Muscle layer of colon (tissue), 2 donors: ENCODE data around the gene CDC42SE2.

Experiments
- H3K27ac ChIP-seq: one replicate; pipeline ENCODE4 v1.7.0; 2013; ENCODE audit warnings: low read depth, mild to moderate bottlenecking, low read length, moderate library complexity
- H3K27me3 ChIP-seq, 2 donors: one replicate each; pipeline ENCODE4 v1.7.0; 2013; ENCODE audit warnings: low read length in 2 of 2, mild to moderate bottlenecking in 2 of 2; ENCODE audit not compliant: insufficient read depth in 2 of 2, control insufficient read depth in 1 of 2
- H3K36me3 ChIP-seq: one replicate; pipeline ENCODE4 v1.7.0; 2013; ENCODE audit warnings: mild to moderate bottlenecking, low read length; ENCODE audit not compliant: insufficient read depth
- H3K4me1 ChIP-seq: one replicate; pipeline ENCODE4 v1.7.0; 2013; ENCODE audit warnings: mild to moderate bottlenecking, low read length; ENCODE audit not compliant: insufficient read depth
- H3K4me3 ChIP-seq, 2 donors: one replicate each; pipeline ENCODE4 v1.7.0; 2013; ENCODE audit warnings: low read length in 2 of 2, low read depth in 1 of 2, mild to moderate bottlenecking in 1 of 2, moderate library complexity in 1 of 2
- H3K9ac ChIP-seq: one replicate; pipeline ENCODE4 v1.7.0; 2013; ENCODE audit warnings: low read length
- H3K9me3 ChIP-seq: one replicate; pipeline ENCODE4 v1.7.0; 2013; ENCODE audit warnings: mild to moderate bottlenecking, low read length
- donor health status: abdominal sarcoma.
- donor health status: Adenocarcinoma of cecum.

CDC42SE2 gene

GRCh38 chr5:131357739-131358561 lies 94.1 kb downstream of the CDC42SE2 start:
- no peaks in the 10 kb centered on the region for H3K27me3 ChIP-seq
- peaks cover 8% of the 10 kb centered on the region for H3K4me1 ChIP-seq
- no peak overlapping the region for H3K9ac ChIP-seq
- peaks cover 7% of the 10 kb centered on the region for H3K36me3 ChIP-seq
- H3K4me3 ChIP-seq: no peak overlapping the region
- H3K27ac ChIP-seq: no peak overlapping the region
- no peaks in the 10 kb centered on the region for H3K9me3 ChIP-seq

- H3K4me3 ChIP-seq: no peak overlapping the region
- H3K27ac ChIP-seq: no peak overlapping the region
Observed at GRCh38 chr5:131361677-131362315, 97.9 kb downstream of the CDC42SE2 start.

DNA sequence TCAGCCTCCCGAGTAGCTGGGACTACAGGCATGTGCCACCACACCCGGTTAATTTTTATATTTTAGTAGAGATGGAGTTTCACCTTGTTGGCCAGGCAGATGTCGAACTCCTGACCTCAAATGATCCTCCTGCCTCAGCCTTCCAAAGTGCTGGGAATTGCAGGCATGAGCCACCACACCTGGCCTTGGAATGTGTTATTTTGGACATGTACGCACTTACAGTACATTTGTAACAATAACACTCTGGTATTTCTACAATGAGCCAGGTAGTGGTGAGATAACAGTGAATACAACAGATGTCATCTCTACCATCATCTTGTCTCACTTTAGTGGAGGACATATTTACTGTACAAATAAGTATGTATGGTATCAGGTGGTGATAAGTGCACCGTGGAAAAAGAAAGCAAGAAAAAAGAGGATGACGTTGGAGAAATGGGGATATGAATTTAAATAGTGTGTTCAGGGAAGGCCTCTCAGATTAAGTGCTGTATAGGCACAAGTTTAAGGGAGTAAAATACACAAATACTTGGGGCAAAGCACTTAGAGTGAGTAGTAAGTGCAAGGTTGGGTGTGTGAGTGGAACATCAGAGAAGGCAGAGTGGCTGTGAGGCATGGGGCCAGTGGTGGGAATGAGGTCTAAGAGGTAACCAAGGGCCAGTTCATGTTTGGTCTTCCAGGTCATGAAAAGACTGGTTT lies 100.1 kb downstream of the CDC42SE2 start:
- H3K27ac ChIP-seq: no peak overlapping the region
- H3K4me1 ChIP-seq: no peaks in the 10 kb centered on the region
- no peak overlapping the region for H3K4me3 ChIP-seq
- no peaks in the 10 kb centered on the region for H3K27me3 ChIP-seq
- no peaks in the 10 kb centered on the region for H3K9me3 ChIP-seq
- H3K9ac ChIP-seq: no peak overlapping the region
- H3K36me3 ChIP-seq: peaks cover 7% of the 10 kb centered on the region

More at GRCh38 chr5:131361677-131362315, 97.9 kb downstream of the CDC42SE2 start:
- no peak overlapping the region for H3K9ac ChIP-seq
- H3K4me1 ChIP-seq: no peaks in the 10 kb centered on the region
- H3K9me3 ChIP-seq: no peaks in the 10 kb centered on the region
- H3K36me3 ChIP-seq: peaks cover 7% of the 10 kb centered on the region
- H3K27me3 ChIP-seq: no peaks in the 10 kb centered on the region

GRCh38 chr5:131364507-131365050 lies 100.7 kb downstream of the CDC42SE2 start:
- Histone ChIP-seq H3K9ac (no peak overlapping the region), H3K27me3 (no peaks in the 10 kb centered on the region), H3K4me1 (no peaks in the 10 kb centered on the region), H3K27ac (no peak overlapping the region), H3K36me3 (peaks cover 2% of the 10 kb centered on the region), H3K9me3 (no peaks in the 10 kb centered on the region), H3K4me3 (no peak overlapping the region)

- H3K9ac ChIP-seq: no peak overlapping the region
- H3K36me3 ChIP-seq: no peaks in the 10 kb centered on the region
- no peaks in the 10 kb centered on the region for H3K27me3 ChIP-seq
- H3K9me3 ChIP-seq: no peaks in the 10 kb centered on the region
- no peak overlapping the region for H3K4me3 ChIP-seq
- H3K27ac ChIP-seq: no peak overlapping the region
- no peaks in the 10 kb centered on the region for H3K4me1 ChIP-seq
Observed at GRCh38 chr5:131366428-131366827, 102.6 kb downstream of the CDC42SE2 start.

GRCh38 chr5:131367219-131367860 lies 103.5 kb downstream of the CDC42SE2 start:
- Histone ChIP-seq H3K36me3 (no peaks in the 10 kb centered on the region), H3K4me1 (no peaks in the 10 kb centered on the region), H3K9me3 (no peaks in the 10 kb centered on the region), H3K27me3 (no peaks in the 10 kb centered on the region), H3K9ac (no peak overlapping the region), H3K27ac (no peak overlapping the region), H3K4me3 (no peak overlapping the region)

DNA sequence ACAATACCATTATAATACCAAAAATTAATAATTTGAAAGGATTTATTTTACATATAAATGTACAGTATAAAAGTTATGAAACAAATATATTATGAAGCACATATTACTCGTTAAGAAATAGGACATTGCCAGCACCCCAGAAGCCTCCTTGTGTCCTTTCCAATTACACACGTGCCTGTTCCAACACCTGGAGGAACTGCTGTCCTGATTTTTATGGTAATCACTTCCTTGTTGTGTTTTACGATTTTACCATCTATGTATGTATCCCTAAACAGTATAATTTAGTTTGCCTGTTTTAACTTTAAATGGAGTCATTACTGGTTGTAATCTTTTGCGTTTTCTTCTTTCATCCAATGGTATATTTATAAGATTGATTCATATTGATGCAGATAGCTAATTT lies 105.0 kb downstream of the CDC42SE2 start:
- Histone ChIP-seq H3K36me3 (no peaks in the 10 kb centered on the region), H3K9ac (no peak overlapping the region), H3K4me3 (no peak overlapping the region), H3K27ac (no peak overlapping the region), H3K27me3 (no peaks in the 10 kb centered on the region), H3K4me1 (no peaks in the 10 kb centered on the region), H3K9me3 (no peaks in the 10 kb centered on the region)

DNA sequence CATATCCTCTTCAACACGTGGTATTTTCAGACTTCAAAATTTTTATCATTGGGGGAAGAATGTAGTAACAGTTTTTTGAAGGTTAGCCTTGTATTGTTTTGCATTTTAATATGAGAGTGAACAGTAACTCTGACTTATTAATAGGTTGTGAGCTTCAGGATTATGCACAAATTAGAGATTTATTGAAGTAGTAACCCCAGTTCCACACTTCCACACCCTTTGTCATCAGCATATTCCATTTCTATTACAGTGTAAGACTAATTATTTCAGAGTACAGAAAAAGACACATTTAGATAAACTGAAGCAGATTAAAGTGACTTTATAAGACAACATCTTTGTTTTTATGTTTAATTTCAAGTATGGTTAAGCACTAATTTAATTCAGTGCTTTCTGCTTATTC lies 105.7 kb downstream of the CDC42SE2 start:
- Histone ChIP-seq H3K9me3 (no peaks in the 10 kb centered on the region), H3K4me1 (no peaks in the 10 kb centered on the region), H3K4me3 (no peak overlapping the region), H3K27me3 (no peaks in the 10 kb centered on the region), H3K36me3 (no peaks in the 10 kb centered on the region), H3K9ac (no peak overlapping the region), H3K27ac (no peak overlapping the region)

DNA sequence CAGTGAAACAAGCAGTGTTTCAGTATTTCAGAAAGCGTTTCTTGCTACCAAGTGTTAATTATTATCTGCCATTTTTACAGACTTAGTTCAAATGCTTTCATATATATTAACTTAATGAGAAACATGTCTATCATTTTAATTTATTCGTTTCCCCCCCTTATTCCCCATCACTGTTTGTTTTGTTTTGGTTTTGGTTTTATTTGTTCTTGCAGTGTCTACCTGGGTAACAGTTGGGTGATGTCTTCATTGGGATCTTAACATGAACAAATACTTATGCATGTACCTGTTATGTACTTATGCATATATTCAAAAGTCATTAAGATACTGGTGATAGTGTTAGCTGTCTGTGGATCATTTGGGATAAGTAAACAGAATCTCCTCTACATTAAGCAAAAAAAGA lies 108.0 kb downstream of the CDC42SE2 start:
- Histone ChIP-seq H3K4me1 (no peaks in the 10 kb centered on the region), H3K27me3 (no peaks in the 10 kb centered on the region), H3K9ac (no peak overlapping the region), H3K27ac (no peak overlapping the region), H3K36me3 (no peaks in the 10 kb centered on the region), H3K9me3 (no peaks in the 10 kb centered on the region), H3K4me3 (no peak overlapping the region)

DNA sequence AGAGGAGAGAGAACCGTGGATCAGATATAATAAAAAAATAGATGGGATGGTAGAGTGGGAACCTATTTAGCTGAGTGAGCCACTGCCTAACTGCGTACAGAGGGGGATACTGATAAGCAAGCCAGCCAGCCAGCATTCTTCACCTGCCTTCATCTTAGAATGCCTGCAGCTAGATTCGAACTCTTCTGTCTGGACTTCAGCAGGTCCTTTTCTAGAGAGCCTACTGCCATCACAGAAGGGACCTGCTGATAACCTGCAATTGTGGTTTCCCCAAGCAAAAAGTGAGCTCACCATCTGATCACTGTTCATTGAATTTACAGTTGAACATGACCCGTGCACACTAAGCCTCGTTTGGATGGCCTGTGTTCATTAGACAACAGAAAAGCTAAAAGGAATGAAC lies 109.4 kb downstream of the CDC42SE2 start:
- Histone ChIP-seq H3K4me1 (no peaks in the 10 kb centered on the region), H3K36me3 (no peaks in the 10 kb centered on the region), H3K4me3 (no peak overlapping the region), H3K9ac (no peak overlapping the region), H3K9me3 (no peaks in the 10 kb centered on the region), H3K27me3 (no peaks in the 10 kb centered on the region), H3K27ac (no peak overlapping the region)

GRCh38 chr5:131375351-131375750 lies 111.5 kb downstream of the CDC42SE2 start:
- Histone ChIP-seq H3K4me3 (no peak overlapping the region), H3K36me3 (no peaks in the 10 kb centered on the region), H3K4me1 (no peaks in the 10 kb centered on the region), H3K27me3 (no peaks in the 10 kb centered on the region), H3K27ac (no peak overlapping the region), H3K9me3 (no peaks in the 10 kb centered on the region), H3K9ac (no peak overlapping the region)
